OCI-LY3 (cell line): ENCODE measurements around the gene CNIH4.
"Not testable (repeated sequence)": the region's sequence is repeated elsewhere in the genome, so short reads cannot be mapped to it uniquely, and the experiment has no call there.

Source experiments
- EZH2phosphoT487 ChIP-seq: fragments of 200-600 bp; shearing (Covaris generic); IDR thresholded peaks from 2 replicates; pipeline ENCODE4 v1.6.1; 2018; ENCODE audit warnings: antibody characterized with exemption, mixed run types, low read depth
- TF ChIP-seq, protein P1 (sequence below): fragments of 200-600, 300-600 bp; sonication (generic); IDR thresholded peaks from 2 replicates; pipeline ENCODE4 v1.5.1; 2014; ENCODE audit warnings: antibody characterized with exemption, low read length, low read depth

GRCh38 chr1:224340453-224341384 is 16.0 kb upstream of the CNIH4 start:
- TF ChIP-seq, protein P1, sequence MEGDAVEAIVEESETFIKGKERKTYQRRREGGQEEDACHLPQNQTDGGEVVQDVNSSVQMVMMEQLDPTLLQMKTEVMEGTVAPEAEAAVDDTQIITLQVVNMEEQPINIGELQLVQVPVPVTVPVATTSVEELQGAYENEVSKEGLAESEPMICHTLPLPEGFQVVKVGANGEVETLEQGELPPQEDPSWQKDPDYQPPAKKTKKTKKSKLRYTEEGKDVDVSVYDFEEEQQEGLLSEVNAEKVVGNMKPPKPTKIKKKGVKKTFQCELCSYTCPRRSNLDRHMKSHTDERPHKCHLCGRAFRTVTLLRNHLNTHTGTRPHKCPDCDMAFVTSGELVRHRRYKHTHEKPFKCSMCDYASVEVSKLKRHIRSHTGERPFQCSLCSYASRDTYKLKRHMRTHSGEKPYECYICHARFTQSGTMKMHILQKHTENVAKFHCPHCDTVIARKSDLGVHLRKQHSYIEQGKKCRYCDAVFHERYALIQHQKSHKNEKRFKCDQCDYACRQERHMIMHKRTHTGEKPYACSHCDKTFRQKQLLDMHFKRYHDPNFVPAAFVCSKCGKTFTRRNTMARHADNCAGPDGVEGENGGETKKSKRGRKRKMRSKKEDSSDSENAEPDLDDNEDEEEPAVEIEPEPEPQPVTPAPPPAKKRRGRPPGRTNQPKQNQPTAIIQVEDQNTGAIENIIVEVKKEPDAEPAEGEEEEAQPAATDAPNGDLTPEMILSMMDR: not testable (repeated sequence)
- not testable (repeated sequence) for TF ChIP-seq EZH2phosphoT487
